Neural cell (in vitro differentiated cells): ENCODE results near the gene UBA1. TPM values are rescaled to one million over a fixed set of nuclear protein-coding genes. Genes with fewer than 3 reads are reported as not detected.
A peak's percentile ranks its signal among the peaks of the same experiment; 100 is the strongest.

ENCODE experiments used
- H2AFZ ChIP-seq: fragments of 200-600, 300-800 bp; sonication (generic), shearing (Covaris generic); 2 replicates; pipeline ENCODE4 v1.6.0; 2014; ENCODE audit warnings: low read depth, mild to moderate bottlenecking, antibody characterized with exemption, low read length, moderate library complexity
- H3F3A ChIP-seq: fragments of 200-600 bp; shearing (Covaris generic); 2 replicates; pipeline ENCODE4 v1.6.1; 2016; ENCODE audit warnings: mild to moderate bottlenecking, moderate library complexity, mixed read lengths, antibody characterized with exemption, low read length; ENCODE audit not compliant: insufficient read depth, poor library complexity, severe bottlenecking
- H3K27ac ChIP-seq: fragments of 200-600, 300-800 bp; sonication (generic), shearing (Covaris generic); 2 replicates; pipeline ENCODE4 v1.5.1; 2014; ENCODE audit warnings: mild to moderate bottlenecking, low read length, moderate library complexity
- H3K27me3 ChIP-seq: fragments of 300-800, 200-600 bp; sonication (generic), shearing (Covaris generic); 2 replicates; pipeline ENCODE4 v1.6.0; 2014; ENCODE audit warnings: mild to moderate bottlenecking, low read depth, low read length, moderate library complexity; ENCODE audit not compliant: insufficient read depth
- H3K36me3 ChIP-seq: fragments of 300-800, 200-600 bp; sonication (generic), shearing (Covaris generic); 2 replicates; pipeline ENCODE4 v1.5.1; 2014; ENCODE audit warnings: mild to moderate bottlenecking, antibody characterized with exemption, low read length, moderate library complexity; ENCODE audit not compliant: insufficient read depth
- H3K4me2 ChIP-seq: fragments of 300-800, 200-600 bp; sonication (generic), shearing (Covaris generic); 2 replicates; pipeline ENCODE4 v1.6.0; 2014; ENCODE audit warnings: mild to moderate bottlenecking, low read length
- H3K4me3 ChIP-seq: fragments of 300-800, 200-600 bp; sonication (generic), shearing (Covaris generic); 2 replicates; pipeline ENCODE4 v1.5.1; 2014; ENCODE audit warnings: mild to moderate bottlenecking, low read length, moderate library complexity
- H3K79me2 ChIP-seq: fragments of 200-600 bp; shearing (Covaris generic); replicated peaks from 2 replicates; pipeline ENCODE4 v1.6.0; 2014; ENCODE audit warnings: mild to moderate bottlenecking, low read length, moderate library complexity; ENCODE audit not compliant: insufficient read depth
- H3K9ac ChIP-seq: fragments of 300-800, 200-600 bp; sonication (generic), shearing (Covaris generic); 2 replicates; pipeline ENCODE4 v1.6.1; 2016; ENCODE audit warnings: mild to moderate bottlenecking, low read length, mixed read lengths
- H3K9me2 ChIP-seq: fragments of 200-600 bp; shearing (Covaris generic); 2 replicates; pipeline ENCODE4 v1.6.1; 2016; ENCODE audit warnings: mild to moderate bottlenecking, low read length, mixed read lengths; ENCODE audit not compliant: insufficient read depth
- H3K9me3 ChIP-seq: fragments of 200-600, 300-800 bp; sonication (generic), shearing (Covaris generic); 2 replicates; pipeline ENCODE4 v1.6.1; 2016; ENCODE audit warnings: mild to moderate bottlenecking, mixed run types, low read length, moderate library complexity, mixed read lengths
- H4K20me1 ChIP-seq: fragments of 200-600 bp; shearing (Covaris generic); 2 replicates; pipeline ENCODE4 v1.6.1; 2016; ENCODE audit warnings: mild to moderate bottlenecking, mixed run types; ENCODE audit not compliant: insufficient read depth
- CTCF ChIP-seq: fragments of 450-650 bp; IDR thresholded peaks from 2 replicates; pipeline ENCODE4 v1.5.1; 2014; ENCODE audit warnings: antibody characterized with exemption, mild to moderate bottlenecking, moderate library complexity; ENCODE audit not compliant: poor library complexity, severe bottlenecking
- EP300 ChIP-seq: fragments of 450-650 bp; conservative IDR thresholded peaks from 2 replicates; pipeline ENCODE4 v1.6.1; 2014; ENCODE audit warnings: antibody characterized with exemption, mild to moderate bottlenecking, moderate library complexity; ENCODE audit not compliant: poor library complexity, severe bottlenecking
- EZH2 ChIP-seq: fragments of 200-600, 300-800 bp; shearing (Covaris generic), sonication (generic); IDR thresholded peaks from 2 replicates; pipeline ENCODE4 v1.6.1; 2014; ENCODE audit warnings: antibody characterized with exemption, low read length, borderline replicate concordance, mild to moderate bottlenecking; ENCODE audit not compliant: insufficient read depth, poor library complexity, severe bottlenecking
- MXI1 ChIP-seq: fragments of 450-650 bp; conservative IDR thresholded peaks from 2 replicates; pipeline ENCODE4 v1.6.1; 2014; ENCODE audit warnings: antibody characterized with exemption, mild to moderate bottlenecking; ENCODE audit not compliant: poor library complexity, severe bottlenecking
- POLR2AphosphoS5 ChIP-seq: IDR thresholded peaks from 2 replicates; pipeline ENCODE4 v1.6.1; 2012
- RAD21 ChIP-seq: fragments of 450-650 bp; conservative IDR thresholded peaks from 2 replicates; pipeline ENCODE4 v1.6.1; 2014; ENCODE audit warnings: antibody characterized with exemption, mild to moderate bottlenecking, moderate library complexity
- REST ChIP-seq: IDR thresholded peaks from 2 replicates; pipeline ENCODE4 v1.6.1; 2012; ENCODE audit warnings: borderline replicate concordance
- SMC3 ChIP-seq: fragments of 450-650 bp; conservative IDR thresholded peaks from 2 replicates; pipeline ENCODE4 v1.6.1; 2014; ENCODE audit warnings: antibody characterized with exemption, mild to moderate bottlenecking, moderate library complexity; ENCODE audit not compliant: poor library complexity
- TAF1 ChIP-seq: IDR thresholded peaks from 2 replicates; pipeline ENCODE4 v1.6.1; 2012; ENCODE audit warnings: low read depth
- polyA plus RNA-seq: library from polyadenylated mRNA; depleted of rRNA; stranded (reverse); fragments of >200 nt; gene quantifications from 2 replicates; pipeline ENCODE4 v1.2.3, GENCODE V29; 2014

The UBA1 gene
- polyA plus RNA-seq, 1 donor from 2014 or later = 132 TPM

GRCh38 chrX:47146121-47146935, 47.3 kb upstream of the UBA1 start:
- peak overlapping the region; percentile 65 for H3K4me2 ChIP-seq
- H3K4me3 ChIP-seq = peak overlapping the region; percentile 79
- no peak overlapping the region for H2AFZ ChIP-seq
- H3K27ac ChIP-seq = peak overlapping the region; percentile 97
- peaks cover 31% of the 10 kb centered on the region for H3K79me2 ChIP-seq
- no peaks in the 10 kb centered on the region for H3K36me3 ChIP-seq
- no peak for TF ChIP-seq EZH2
- TF ChIP-seq RAD21 = no peak
- peak overlapping the region; percentile 98 for H3K9ac ChIP-seq
- no peaks in the 10 kb centered on the region for H3K27me3 ChIP-seq
- peaks cover 3% of the 10 kb centered on the region for H4K20me1 ChIP-seq
- H3K9me3 ChIP-seq = no peaks in the 10 kb centered on the region
- no peaks in the 10 kb centered on the region for H3F3A ChIP-seq
- no peaks in the 10 kb centered on the region for H3K9me2 ChIP-seq

- Histone ChIP-seq H3K4me3 (peak overlapping the region; percentile 79), H3K9me2 (no peaks in the 10 kb centered on the region), H3K27ac (no peak overlapping the region), H3K9ac (peak overlapping the region; percentile 98), H3F3A (no peaks in the 10 kb centered on the region), H3K4me2 (no peak overlapping the region), H3K27me3 (no peaks in the 10 kb centered on the region), H4K20me1 (peaks cover 3% of the 10 kb centered on the region), H3K36me3 (no peaks in the 10 kb centered on the region), H3K79me2 (peaks cover 36% of the 10 kb centered on the region), H3K9me3 (no peaks in the 10 kb centered on the region), H2AFZ (no peak overlapping the region)
- TF ChIP-seq POLR2AphosphoS5 (no peak), EZH2 (no peak), SMC3 (no peak), TAF1 (no peak), MXI1 (no peak), RAD21 (no peak), CTCF (no peak), REST (no peak), EP300 (no peak)
Observed at GRCh38 chrX:47146936-47147859, 46.4 kb upstream of the UBA1 start.
